Measurements from ENCODE around the gene SLC1A4.

- TF ChIP-seq CTCF (IDR thresholded peaks at IDR 0.05), result no peak
- no peak for TF ChIP-seq POLR2AphosphoS5 (IDR thresholded peaks at IDR 0.05)
- no peak for TF ChIP-seq POLR2A (IDR thresholded peaks at IDR 0.05)
- no peak for TF ChIP-seq EP300 (IDR thresholded peaks at IDR 0.05)
Measured at GRCh38 chr2:64950226-64951160, 38.7 kb upstream of the SLC1A4 start.
